ENCODE results near the gene TMC8.
A peak's percentile ranks its signal among the peaks of the same experiment; 100 is the strongest.

TMC8 gene

GRCh38 chr17:78125138-78125913 lies 5.2 kb upstream of the TMC8 start:
- DNase-seq (ENCODE audit: low spot score), result no peak

GRCh38 chr17:78125976-78126894 lies 4.3 kb upstream of the TMC8 start:
- no peak for DNase-seq (ENCODE audit: low spot score)

GRCh38 chr17:78126895-78127238 lies 3.7 kb upstream of the TMC8 start:
- no peak for DNase-seq (ENCODE audit: low spot score)

- no peak for DNase-seq (ENCODE audit: low spot score)
Observed at GRCh38 chr17:78127239-78127887, 3.2 kb upstream of the TMC8 start.

GRCh38 chr17:78127888-78128550 lies 2.6 kb upstream of the TMC8 start:
- peak; percentile 46 for DNase-seq (ENCODE audit: low spot score)

- peak; percentile 72 for DNase-seq (ENCODE audit: low spot score)
Observed at GRCh38 chr17:78128551-78129350, 1.8 kb upstream of the TMC8 start, which contains the start of gene TMC6. Gene TMC6 (minus strand): TSS chr17:78128755. CDS start chr17:78126832, 1,923 bp downstream.

GRCh38 chr17:78129351-78130089 lies 1.1 kb upstream of the TMC8 start:
- DNase-seq (ENCODE audit: low spot score), result no peak

GRCh38 chr17:78130090-78130436 lies 508 bp upstream of the TMC8 start:
- no peak for DNase-seq (ENCODE audit: low spot score)

GRCh38 chr17:78131172-78132083 lies 857 bp downstream of the TMC8 start:
- peak; percentile 44 for DNase-seq (ENCODE audit: low spot score)

GRCh38 chr17:78132084-78132676 lies 1.6 kb downstream of the TMC8 start:
- DNase-seq (ENCODE audit: low spot score), result no peak

GRCh38 chr17:78132767-78133178 lies 2.2 kb downstream of the TMC8 start:
- DNase-seq (ENCODE audit: low spot score), result no peak

GRCh38 chr17:78133179-78133951 lies 2.8 kb downstream of the TMC8 start:
- DNase-seq (ENCODE audit: low spot score), result no peak

GRCh38 chr17:78133971-78134898 lies 3.7 kb downstream of the TMC8 start:
- DNase-seq (ENCODE audit: low spot score), result no peak

GRCh38 chr17:78134899-78135385 lies 4.4 kb downstream of the TMC8 start:
- DNase-seq (ENCODE audit: low spot score), result no peak

GRCh38 chr17:78135858-78136500 lies 5.4 kb downstream of the TMC8 start:
- DNase-seq (ENCODE audit: low spot score), result no peak

- no peak for DNase-seq (ENCODE audit: low spot score)
Observed at GRCh38 chr17:78137392-78138203, 7.0 kb downstream of the TMC8 start.
